Measurements from ENCODE around the gene FGFR3.

Gene FGFR3

DNA sequence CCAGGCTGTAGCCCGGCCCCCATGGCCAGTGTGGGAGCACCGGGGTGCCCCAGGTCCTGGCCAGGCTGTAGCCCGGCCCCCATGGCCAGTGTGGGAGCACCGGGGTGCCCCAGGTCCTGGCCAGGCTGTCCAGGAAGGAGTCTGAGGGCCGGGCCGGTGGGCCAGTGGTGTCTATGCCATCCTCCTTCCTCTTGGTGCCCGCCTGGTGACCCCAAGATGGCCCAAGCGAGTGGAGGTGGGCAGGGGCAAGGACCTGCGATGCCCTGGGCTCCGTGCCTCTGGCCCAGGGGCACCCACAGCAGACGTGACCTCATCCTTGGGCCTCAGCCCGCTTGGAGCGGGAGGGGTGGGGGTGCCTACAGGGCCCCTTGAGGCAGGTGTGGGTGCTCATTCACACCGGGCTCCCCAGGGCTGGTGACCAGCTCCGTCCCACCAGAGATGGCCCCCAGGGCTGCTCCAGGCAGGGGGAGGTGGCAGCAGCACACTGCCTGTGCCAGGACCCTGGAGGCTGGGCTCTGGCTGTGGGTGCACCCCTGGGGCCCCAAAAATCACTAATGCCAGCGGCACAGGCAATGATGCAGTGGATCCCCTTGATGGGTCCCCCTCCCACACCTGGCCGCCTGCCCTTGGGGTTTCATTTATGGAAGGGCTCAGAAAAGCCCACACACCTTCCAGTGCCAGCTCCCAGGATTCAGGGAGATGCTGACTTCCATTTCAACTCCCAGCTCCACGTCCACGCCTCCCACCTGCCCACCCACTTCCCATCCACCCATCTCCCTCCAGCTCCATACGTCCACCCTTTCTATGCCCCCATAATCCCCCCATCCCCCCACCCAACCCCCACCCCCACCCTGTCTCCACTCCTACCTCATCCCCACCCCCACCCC lies 36.0 kb upstream of the FGFR3 start:
- DNase-seq = no peak

DNA sequence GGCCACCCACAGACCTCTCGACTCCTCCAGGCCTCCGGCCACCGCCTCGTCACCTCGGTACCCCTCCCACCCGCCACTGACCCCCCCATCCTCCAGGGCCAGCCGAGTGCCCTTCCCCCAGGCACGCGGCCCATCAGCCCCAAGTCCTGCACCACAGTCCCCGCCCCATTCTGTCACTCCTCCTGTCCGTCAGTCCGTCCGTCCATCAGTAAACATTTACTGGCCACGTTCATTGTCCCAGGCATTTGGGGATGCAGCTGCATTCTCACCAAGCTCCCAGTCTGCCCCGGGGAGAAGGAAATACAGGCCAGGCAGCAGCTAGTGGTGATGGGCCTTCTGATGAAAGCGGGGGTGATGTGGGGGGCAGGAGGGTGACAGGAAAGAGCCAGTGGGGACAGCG lies 35.3 kb upstream of the FGFR3 start:
- DNase-seq = no peak

DNA sequence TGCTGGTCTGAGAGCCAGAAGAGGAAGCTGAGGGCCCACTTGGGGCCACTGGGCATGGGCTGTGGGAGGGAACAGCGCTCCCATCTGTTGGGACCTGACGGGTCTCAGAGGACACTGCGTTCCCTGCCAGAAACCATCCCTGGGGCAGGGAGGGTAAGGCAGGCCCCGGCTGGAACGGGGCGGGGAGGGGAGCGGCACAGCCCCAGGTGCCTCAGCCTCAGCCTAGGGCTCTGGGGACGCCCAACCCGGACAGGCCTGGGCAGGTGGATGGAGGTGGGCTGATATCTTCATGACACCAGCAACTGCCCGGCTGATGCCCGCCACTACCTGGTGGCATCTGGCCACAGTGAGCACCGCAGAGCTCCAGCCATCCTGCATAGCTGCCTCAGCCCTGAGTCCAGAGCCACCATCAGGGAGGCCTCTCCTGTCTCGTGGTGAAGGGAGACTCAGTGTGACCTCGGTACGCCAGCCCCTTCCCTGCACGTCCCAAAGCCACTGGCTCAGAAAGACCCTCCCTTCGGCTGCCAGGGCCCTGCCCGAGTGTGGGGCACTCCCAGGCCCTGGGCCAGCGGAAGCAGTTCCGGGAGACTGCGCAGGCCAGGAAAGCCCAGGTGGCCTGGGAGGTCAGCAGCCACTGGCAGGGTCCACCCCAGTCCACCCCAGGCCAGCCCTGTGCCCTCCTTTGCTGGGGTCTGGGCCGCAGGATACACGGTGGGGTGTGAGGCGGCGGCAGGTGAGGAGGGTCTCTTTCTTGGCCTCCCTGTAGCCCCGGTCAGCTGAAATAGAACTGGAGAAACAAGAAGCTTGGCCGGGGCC lies 34.6 kb upstream of the FGFR3 start:
- DNase-seq = no peak

DNA sequence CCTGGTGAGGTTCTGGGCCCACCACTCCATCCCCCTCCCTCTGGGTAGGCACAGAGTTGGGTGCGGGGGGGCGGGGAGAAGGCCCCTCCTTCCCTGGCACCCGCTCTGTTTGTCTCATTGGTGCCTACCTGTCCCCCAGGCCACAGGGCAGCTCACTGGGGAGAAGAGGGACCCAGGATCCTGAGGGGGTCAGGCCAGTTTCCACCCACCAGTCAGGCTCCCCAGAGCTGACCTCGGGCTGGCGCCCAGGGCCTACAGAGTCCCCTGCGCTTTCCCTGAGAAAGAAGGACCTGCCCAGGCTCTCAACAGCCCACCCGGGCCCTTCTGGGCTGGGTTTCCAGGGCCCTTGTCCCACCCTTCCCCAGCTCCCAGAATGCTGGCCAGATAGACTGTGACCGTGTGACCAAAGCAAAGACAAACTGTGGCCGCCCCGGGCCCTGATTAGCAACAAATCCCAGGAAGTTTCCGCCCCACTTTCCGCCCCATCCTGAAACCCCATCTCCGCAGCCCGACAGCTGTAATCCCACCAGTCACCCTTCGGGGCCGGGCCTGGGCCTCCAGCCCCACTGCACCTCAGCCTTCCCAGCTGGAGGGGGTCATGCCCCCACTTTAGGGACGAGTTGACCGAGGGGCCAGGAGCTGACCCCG lies 33.8 kb upstream of the FGFR3 start:
- DNase-seq = no peak

DNA sequence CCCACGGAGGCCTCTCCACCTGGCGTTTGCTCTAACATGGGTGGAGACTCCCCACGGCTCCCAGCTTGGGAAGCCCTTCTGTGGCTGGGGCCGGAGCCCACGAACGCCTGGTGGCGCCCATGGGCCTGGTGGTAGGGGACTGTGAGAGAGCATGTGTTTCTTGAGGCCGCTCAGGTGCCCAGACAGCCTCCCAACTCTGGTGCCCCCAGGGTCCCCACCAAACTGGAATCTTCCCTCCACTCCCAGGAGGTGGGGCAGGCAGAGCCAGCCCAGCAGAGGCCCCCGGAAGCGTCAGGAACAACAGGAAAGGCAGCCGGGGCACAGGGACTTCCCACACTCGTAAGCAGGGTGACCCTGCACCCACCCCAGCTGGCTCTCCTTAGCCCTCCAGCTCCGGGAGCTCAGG lies 33.3 kb upstream of the FGFR3 start:
- no peak for DNase-seq

DNA sequence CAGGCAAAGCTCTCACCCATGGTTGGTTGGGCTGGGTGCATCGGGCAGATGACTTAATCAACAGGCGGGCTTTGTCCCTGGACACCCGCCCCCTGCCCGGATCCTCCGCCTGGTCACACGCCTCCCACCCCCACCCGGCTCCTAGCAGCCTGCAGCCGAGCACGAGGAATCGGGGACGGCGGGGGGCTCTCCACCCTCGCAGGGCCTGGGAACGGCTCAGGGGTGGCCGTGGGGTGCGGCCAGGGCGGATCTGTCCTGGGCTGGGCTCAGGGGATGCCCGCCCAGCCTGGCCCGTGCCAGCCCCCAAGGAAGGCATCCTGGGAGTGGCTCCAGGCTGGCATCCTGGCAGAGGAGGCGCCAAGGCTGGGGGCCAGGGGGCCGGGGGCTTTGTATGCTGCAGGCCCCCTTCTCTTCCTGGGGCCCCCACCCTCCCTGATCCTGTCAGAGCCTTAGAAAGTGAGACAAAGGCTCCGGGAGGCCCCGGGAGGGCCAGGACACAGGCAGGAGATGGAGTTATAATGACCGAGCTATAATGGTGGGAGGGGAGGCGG lies 32.5 kb upstream of the FGFR3 start:
- DNase-seq = no peak

DNA sequence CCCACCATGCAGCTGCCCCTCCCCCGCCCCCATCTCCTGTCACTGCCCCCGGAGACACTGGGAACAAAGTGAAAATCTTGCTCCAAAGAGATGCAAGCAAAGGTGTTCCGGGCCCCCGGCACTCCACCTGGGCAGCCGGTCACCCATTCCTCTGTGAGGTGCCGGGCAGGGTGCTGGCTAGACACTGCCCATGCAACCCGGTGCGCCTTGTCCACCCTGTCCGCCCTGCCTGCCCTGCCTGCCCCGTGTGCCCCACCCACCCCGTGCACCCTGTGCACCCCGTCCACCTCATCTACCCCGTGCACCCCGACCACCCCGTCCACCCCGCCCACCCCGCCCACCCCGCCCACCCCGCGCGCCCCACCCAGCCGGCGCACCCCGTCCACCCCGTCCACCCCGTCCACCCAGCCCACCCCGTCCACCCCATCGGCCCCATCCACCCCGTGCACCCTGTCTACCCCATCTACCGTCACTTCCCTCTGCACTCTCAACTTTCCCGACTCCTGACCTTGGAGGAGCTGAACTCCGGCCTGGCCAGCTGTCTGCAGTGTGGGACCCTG lies 31.9 kb upstream of the FGFR3 start:
- DNase-seq = no peak

DNA sequence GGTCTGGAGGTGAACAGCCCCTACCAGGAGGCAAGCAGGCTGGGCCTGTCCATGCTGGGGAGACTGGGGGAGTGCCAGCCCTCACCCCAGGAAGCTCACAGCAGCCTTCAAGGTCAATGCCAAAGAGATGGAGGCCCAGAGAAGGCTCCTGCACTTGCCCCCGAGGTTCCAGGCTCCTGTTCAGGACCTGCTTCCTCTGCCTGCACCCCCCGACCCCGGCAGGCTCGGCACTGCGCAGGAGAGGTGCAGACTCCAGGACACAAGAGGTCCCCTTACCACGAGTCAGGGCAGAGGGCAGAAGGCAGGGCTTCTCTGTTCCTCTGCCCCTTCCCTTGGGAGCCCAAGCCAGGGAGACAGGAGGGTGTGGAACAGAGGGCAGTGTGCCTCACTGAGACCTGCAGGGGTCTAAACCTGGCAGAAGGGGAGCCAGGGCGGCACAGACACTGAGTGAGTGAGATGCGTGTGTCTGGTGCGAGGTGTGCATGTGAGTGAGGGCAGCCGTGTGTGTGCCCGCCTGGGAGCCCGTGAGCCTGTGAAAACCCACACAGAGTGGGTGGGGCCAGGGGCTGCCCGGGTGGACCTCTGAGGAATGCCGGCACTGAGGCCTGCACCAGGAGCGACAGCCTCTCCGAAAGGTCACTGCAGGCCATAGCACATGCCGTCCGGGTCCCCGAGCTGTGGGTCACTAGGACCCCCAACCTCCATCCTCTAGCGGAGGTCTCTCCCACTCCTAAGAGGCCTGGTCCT lies 30.7 kb upstream of the FGFR3 start:
- no peak for DNase-seq

DNA sequence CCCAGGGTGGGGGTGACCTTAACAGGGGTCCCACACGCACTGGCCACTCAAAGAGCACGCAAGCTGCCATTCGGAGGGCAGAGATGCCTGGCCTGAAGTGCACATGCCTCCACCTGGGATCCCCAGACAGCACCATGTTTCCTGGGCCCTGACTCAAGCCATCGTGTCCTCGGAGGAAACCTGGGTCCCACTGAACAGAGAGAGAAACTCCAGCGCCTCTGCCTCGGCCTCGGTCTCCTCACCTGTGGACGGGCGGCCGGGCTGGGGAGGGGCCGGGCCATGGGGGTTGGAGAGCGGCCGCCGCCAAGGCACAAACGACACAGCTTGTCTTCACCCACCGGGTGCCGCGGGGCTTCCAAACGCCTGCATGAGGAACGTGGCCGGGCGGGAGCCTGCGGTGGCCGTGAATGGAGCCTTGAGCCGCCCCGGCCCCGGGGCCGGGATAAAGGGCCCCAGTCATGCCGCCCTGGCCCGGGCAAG lies 30.0 kb upstream of the FGFR3 start:
- DNase-seq = no peak

DNA sequence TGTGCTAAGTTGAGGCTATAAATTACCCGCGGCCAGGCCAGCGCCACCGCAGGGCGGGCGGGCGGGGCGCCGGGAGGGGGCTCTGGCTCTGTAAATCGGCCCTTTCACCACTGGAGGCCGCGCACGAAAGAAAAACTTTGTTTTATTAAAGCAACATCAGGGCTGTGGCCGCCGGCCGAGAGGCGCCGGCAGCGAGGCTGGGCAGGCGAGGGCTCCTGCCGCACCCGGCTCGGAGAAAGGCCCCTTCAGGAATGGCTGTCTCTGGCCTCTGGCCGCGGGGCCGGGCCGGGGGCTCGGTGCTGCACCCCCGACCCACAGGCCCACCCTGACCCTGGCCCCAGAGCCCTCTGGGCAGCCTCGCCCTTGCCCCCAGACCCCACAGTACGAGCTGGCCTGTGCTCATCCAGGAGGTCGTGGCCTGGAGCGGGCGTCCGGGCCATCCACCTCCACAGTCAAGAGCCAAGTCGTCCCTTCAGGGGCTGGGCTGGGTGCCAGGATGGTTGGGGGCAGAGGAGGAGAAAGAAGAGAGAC lies 29.5 kb upstream of the FGFR3 start:
- DNase-seq = no peak

DNA sequence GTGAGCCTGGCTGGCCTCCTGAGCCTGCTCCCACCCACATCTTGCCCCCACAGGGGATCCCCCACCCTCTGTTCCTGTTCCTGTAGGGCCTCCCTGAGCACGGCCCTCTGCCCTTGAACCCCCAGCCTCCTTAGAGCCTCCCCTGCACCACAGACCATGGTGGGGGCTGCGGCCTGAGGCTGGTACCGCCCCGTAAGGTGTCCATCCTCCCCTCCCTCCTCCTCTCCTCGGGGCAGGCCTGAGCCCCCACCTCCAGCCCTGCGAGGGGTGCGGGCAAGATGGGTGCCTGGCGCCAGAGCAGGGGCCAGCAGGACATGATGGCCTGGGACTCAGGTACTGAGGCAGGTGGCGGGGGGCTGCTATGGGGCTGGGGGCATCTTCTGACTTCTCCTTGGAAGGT lies 28.4 kb upstream of the FGFR3 start:
- no peak for DNase-seq

DNA sequence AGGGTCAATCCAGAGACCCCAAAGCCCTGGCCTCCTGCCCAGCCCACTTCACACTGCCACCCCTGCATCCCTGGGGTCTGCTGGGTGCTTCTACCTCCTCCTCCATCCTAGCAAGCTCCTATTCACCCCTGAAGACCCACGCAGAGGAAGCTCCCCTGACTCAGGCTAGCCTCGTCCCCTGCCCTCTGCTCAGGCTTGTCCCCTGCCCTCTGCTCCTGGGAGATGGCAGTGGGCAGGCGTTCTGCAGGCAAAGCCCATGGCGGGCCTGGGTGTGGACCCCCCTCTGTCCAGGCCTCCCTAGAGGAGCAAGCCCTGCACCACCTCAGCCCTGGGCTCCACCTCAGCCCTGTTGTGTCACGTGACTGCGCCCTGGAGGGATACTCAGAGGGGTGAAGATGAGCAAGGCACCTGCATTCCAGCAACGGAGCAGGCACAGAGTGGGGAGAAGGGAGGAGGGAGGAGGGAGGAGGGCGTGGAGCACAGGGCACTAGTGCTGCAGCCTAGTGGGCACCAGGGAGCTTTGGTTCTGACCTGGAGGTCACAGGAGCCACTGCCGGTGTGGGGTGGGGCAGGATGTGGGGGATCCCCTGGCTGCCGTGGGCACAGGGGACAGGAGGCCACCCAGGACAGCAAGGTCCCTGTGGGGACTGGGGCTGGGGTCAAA lies 27.6 kb upstream of the FGFR3 start:
- DNase-seq = no peak

DNA sequence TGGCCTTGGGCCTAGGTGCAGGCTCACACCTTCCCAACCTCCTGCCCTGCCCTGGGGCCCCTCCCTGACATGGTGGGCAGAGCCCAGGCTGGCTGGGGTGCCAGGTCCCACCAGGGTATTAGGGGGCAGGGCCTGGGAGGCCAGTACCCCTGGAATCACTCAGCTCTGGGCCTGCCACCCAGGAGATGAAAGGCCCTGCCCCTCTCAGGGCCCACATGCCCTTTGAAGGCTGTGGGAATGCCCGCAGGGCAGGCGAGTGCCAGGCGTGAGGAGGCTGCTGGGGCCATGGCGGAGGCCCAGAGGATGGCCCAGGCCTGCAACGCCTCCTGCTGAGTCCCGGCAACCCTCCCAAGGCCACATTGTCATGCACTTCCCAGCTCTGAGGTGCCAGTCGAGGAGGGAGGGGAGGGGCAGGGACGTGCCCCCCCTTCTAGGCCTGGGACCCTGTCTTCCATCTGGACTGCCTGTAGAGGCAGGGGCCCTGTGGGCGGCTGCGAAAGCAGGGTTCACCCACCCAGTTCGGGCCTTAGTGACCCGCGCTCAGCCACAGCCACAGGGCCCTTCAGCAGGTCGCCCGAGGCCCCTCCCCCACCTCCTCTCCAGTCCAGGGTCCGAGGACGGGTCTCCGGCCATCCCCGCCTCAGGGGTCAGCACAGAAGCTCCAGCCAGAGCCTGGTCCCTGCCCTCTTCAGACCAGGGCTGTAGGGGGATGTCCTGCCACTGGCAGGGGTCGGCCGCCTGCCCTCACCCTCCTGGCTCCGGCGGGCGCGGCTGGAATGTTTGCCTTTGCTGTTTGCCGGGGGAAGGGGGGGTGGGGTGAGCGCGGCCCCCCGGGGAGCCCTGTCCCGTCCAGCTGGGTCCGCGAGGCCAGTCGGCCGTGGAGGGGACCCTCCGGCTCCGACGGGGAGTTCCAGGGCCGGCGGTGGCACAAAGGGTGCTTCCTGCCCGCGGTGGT lies 26.7 kb upstream of the FGFR3 start:
- no peak for DNase-seq

DNA sequence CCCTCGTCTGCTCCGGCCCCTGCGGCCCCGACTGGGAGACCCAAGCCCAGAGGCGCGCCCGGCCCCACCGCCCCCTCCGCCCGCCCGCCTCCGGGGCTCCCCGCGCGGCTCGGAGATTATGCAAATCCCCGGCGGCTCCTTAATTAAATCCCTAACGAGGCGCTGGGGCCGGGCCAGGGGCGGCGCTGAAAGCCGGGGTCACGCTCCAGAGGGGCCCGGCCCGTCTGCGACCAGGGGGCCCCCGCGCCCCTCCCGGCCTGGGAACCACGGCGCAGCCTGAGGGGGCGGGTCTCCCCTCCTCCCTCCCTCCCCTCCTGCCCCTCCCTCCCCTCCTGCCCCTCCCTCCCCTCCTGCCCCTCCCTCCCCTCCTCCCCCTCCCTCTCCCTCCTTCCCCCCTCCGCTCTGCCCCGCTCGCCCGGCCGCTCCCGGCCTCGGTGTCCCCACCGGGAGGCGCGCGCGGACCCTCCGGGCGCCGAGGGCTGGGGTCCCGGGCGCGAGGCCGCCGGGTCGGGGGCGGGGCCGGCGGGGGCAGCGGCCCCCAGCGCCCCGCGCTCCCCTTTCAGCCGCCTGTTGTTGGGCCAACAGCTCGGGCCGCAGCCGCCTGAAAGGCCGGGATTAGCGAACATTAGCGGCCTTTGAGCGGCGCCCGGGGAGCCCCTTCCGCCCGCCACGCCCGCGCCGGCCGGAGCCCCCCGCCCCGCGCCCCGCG lies 25.9 kb upstream of the FGFR3 start:
- no peak for DNase-seq

DNA sequence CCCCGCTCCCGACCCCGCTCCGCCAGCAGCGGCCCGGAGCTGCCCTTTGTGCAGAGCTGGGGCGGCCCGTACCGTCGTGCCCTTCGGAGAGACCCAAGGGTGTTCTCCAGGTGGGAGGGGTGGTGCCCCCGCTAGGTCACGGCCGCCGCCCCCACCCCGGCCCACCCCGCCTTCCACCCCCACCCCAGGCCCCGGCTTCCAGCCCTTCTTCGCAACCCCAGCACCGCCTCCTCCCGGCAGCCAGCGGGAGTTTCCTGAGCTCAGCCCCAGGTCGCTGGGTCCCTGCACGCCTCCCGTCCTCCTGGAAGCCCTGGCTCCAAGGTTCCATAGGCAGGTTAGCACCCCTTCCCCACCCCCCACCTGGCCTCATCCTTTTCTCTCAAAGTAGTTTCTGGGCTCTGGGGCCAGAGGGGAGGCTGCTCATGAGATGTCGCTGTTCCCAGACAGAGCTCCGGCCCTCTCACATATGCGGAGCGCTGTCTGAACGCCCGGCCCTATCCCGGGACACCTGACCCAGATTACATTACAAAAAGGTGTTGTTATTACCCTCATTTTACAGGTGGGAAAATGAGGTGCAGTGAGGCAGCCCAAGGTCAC lies 25.2 kb upstream of the FGFR3 start:
- peak; percentile 30 to 54 for DNase-seq

DNA sequence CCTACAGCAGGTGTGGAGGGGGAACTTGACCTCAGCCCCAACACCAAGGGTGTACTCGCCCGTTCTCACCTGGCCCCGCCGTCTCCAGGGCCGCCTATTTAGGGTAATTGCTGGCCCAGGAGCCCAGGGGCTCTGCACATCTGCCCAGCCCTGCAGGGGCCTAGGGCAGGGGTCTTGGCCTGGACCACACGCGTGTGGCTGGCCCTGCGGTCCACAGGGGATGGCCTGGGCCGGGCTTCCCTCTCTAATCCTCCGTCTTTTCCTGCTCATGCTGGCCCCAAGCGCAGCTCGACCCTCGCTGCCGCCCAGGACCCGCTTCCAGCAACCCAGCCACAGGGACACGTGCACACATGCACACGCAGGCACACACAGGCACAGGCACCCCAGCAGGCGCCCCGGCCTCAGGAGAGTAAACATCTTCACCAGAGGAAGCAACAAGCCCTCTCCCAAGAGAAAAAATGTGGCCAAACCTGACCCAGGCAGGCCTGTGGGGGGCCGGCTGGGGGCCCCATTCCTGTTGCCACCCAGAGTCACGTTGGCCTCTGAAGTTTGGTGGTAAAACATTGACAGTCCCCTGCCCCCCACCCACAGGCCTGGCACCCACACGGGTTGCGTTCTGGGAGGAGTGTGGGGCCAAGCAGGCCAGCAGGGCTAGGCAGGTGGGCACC lies 24.6 kb upstream of the FGFR3 start:
- no peak for DNase-seq

DNA sequence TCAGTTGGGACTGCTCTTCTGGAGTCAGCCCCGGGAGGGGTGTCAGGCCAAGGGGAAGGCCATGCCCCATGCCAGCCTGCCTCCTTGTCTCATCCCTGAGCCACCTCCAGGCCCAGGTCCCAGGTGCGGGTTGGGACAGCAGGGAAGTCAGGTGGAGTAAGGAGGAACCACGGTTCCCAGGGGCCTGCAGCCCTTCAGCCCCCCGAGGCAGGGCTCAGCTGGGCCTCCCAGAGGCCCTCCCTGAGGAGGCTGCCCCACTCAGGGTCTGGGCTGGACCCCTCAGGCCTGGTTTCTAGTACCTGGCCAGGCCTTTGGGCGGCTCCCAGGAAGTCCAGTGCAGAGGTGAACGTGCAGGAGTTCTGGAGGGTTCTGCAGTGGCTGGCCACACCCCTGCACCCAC lies 23.4 kb upstream of the FGFR3 start:
- DNase-seq = no peak

DNA sequence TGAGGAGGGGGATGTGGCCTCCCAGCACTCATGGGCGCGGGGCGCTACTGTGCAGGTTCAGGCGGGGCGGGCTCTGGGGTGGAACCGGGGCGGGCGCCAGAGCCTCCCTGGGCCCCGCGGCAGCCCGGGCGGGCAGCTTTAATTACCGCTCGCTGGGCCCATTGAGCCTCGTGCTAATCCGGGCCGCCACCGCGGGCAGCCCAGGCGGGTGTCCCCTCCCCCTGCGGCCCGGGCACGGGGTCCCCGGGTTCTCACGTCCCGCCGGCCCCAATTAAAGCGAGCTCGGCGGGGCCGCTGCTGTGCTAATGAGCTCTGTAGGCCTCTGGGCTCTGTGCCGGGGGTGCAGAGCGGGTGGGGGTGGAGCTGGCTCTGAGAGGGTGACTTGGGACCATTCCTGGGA lies 22.8 kb upstream of the FGFR3 start:
- DNase-seq = no peak
